NK-92 treated with Interleukin-12 subunit alpha and Interleukin-12 subunit beta, amount 100 ng/mL, for 24 hours (cell line): ENCODE data around the gene ALMS1.
"Not testable (repeated sequence)": the region's sequence is repeated elsewhere in the genome, so short reads cannot be mapped to it uniquely, and the experiment has no call there.

Experiments
- DNase-seq: peaks from one replicate; lab custom pipeline; 2025; lab: John Stamatoyannopoulos, UW

The ALMS1 gene

GRCh38 chr2:73402386-73403103 is 16.9 kb downstream of the ALMS1 start:
- no peak for DNase-seq

- DNase-seq, result no peak
Measured at GRCh38 chr2:73403237-73403636, 17.6 kb downstream of the ALMS1 start.

- DNase-seq, result no peak
Measured at GRCh38 chr2:73404409-73404808, 18.8 kb downstream of the ALMS1 start.

- DNase-seq, result no peak
Measured at GRCh38 chr2:73406996-73407395, 21.4 kb downstream of the ALMS1 start.

GRCh38 chr2:73408198-73408597 is 22.6 kb downstream of the ALMS1 start:
- no peak for DNase-seq

GRCh38 chr2:73414696-73415095 is 29.1 kb downstream of the ALMS1 start:
- DNase-seq, result no peak

GRCh38 chr2:73415906-73416305 is 30.3 kb downstream of the ALMS1 start:
- no peak for DNase-seq

- no peak for DNase-seq
Measured at GRCh38 chr2:73418343-73418742, 32.7 kb downstream of the ALMS1 start.

GRCh38 chr2:73423913-73424312 is 38.3 kb downstream of the ALMS1 start:
- DNase-seq, result no peak

GRCh38 chr2:73426176-73426575 is 40.5 kb downstream of the ALMS1 start:
- DNase-seq, result no peak

GRCh38 chr2:73436019-73436418 is 50.4 kb downstream of the ALMS1 start:
- no peak for DNase-seq

GRCh38 chr2:73444202-73444601 is 58.6 kb downstream of the ALMS1 start:
- no peak for DNase-seq

GRCh38 chr2:73448856-73449255 is 63.2 kb downstream of the ALMS1 start:
- DNase-seq, result no peak

- DNase-seq, result no peak
Measured at GRCh38 chr2:73449404-73449803, 63.8 kb downstream of the ALMS1 start.

- DNase-seq, result no peak
Measured at GRCh38 chr2:73451263-73451972, 65.8 kb downstream of the ALMS1 start.

GRCh38 chr2:73457982-73458381 is 72.3 kb downstream of the ALMS1 start:
- DNase-seq, result no peak

GRCh38 chr2:73462388-73462787 is 76.8 kb downstream of the ALMS1 start:
- not testable (repeated sequence) for DNase-seq

GRCh38 chr2:73468376-73468775 is 82.7 kb downstream of the ALMS1 start:
- DNase-seq, result no peak

GRCh38 chr2:73483874-73484273 is 98.2 kb downstream of the ALMS1 start:
- DNase-seq, result not testable (repeated sequence)

- no peak for DNase-seq
Measured at GRCh38 chr2:73487112-73487657, 101.5 kb downstream of the ALMS1 start.

GRCh38 chr2:73488079-73488478 is 102.4 kb downstream of the ALMS1 start:
- no peak for DNase-seq

- DNase-seq, result no peak
Measured at GRCh38 chr2:73489053-73489452, 103.4 kb downstream of the ALMS1 start.

GRCh38 chr2:73494031-73494430 is 108.4 kb downstream of the ALMS1 start:
- DNase-seq, result no peak
